Suprapubic skin (tissue), 4 donors: ENCODE results near the gene C1orf35. TPM values are rescaled to one million over a fixed set of nuclear protein-coding genes. Genes with fewer than 3 reads are reported as not detected.

Source experiments
- DNase-seq, 2 donors: peaks; one replicate each; pipeline ENCODE4 v3.0.0-alpha.2; 2019; ENCODE audit warnings: low spot score in 2 of 2
- H3K27ac ChIP-seq: fragments of 200-600 bp; sonication (generic); one replicate; pipeline ENCODE4 v1.5.1; 2019
- H3K27me3 ChIP-seq: fragments of 200-600 bp; sonication (generic); one replicate; pipeline ENCODE4 v1.5.1; 2019
- H3K36me3 ChIP-seq: fragments of 200-600 bp; sonication (generic); one replicate; pipeline ENCODE4 v1.5.1; 2019
- H3K4me1 ChIP-seq: fragments of 200-600 bp; sonication (generic); one replicate; pipeline ENCODE4 v1.5.1; 2019
- H3K4me3 ChIP-seq: fragments of 200-600 bp; sonication (generic); one replicate; pipeline ENCODE4 v1.5.1; 2019; ENCODE audit warnings: mild to moderate bottlenecking
- H3K9me3 ChIP-seq: fragments of 200-600 bp; sonication (generic); one replicate; pipeline ENCODE4 v1.5.1; 2019
- CTCF ChIP-seq, 2 donors: fragments of 200-600 bp in 1 of 2; fragments of 450-650 bp in 1 of 2; sonication (generic) in 1 of 2; IDR thresholded peaks; one replicate each; pipeline ENCODE4 v1.5.1; 2016 to 2019; ENCODE audit warnings: antibody characterized with exemption in 2 of 2, mild to moderate bottlenecking in 1 of 2, moderate library complexity in 1 of 2
- EP300 ChIP-seq: sonication (generic); formaldehyde crosslinking; IDR thresholded peaks from one replicate; pipeline ENCODE4 v1.6.1; 2017; ENCODE audit warnings: antibody characterized with exemption
- POLR2A ChIP-seq, 2 donors: fragments of 450-650 bp; IDR thresholded peaks; one replicate each; pipeline ENCODE4 v1.6.1; 2017; ENCODE audit warnings: antibody characterized with exemption in 2 of 2, mild to moderate bottlenecking in 2 of 2, moderate library complexity in 2 of 2
- POLR2AphosphoS5 ChIP-seq, 3 donors: sonication (generic); formaldehyde crosslinking; IDR thresholded peaks; one replicate each; pipeline ENCODE4 v1.6.1; 2017; ENCODE audit warnings: antibody characterized with exemption in 3 of 3
- WGBS: methylation state at CpG from one replicate; pipeline ENCODE4 v1.1.5; 2018; 5-methylcytosine and 5-hydroxymethylcytosine counted together
- total RNA-seq, 4 donors: library from RNA; depleted of rRNA; stranded (reverse); fragments of >200 nt; gene quantifications; one replicate each; pipeline ENCODE4 v1.1.0, GENCODE V29; 2016

The C1orf35 gene
- total RNA-seq, 4 donors from 2014 or later = 10.6 to 32.3 (median 17.1) TPM

- Histone ChIP-seq H3K4me1 (peaks cover 31% of the 10 kb centered on the region), H3K9me3 (peaks cover 3% of the 10 kb centered on the region), H3K36me3 (peaks cover 41% of the 10 kb centered on the region), H3K27me3 (no peaks in the 10 kb centered on the region), H3K4me3 (no peak overlapping the region), H3K27ac (no peak overlapping the region)
- TF ChIP-seq POLR2AphosphoS5 (IDR thresholded peaks at IDR 0.05) (no peak), CTCF (IDR thresholded peaks at IDR 0.05) (no peak), EP300 (no peak), POLR2A (IDR thresholded peaks at IDR 0.05) (no peak)
- peak; percentile 67 to 78 for DNase-seq
- WGBS = 88% methylated on average over 33 of the region's 34 CpGs
These were observed 5.6 kb downstream of the C1orf35 start for GRCh38 chr1:228097333-228098081.

- TF ChIP-seq EP300 (no peak), POLR2A (IDR thresholded peaks at IDR 0.05) (no peak), POLR2AphosphoS5 (IDR thresholded peaks at IDR 0.05) (no peak), CTCF (IDR thresholded peaks at IDR 0.05) (no peak)
- peaks cover 3% of the 10 kb centered on the region for H3K9me3 ChIP-seq
- H3K27ac ChIP-seq = no peak overlapping the region
- H3K4me1 ChIP-seq = peaks cover 29% of the 10 kb centered on the region
- H3K27me3 ChIP-seq = no peaks in the 10 kb centered on the region
- peaks cover 41% of the 10 kb centered on the region for H3K36me3 ChIP-seq
- WGBS = 95% methylated on average over 9 of the region's 13 CpGs
- H3K4me3 ChIP-seq = no peak overlapping the region
- DNase-seq = peak; percentile 50 to 77
These were observed 6.5 kb downstream of the C1orf35 start for GRCh38 chr1:228096416-228097332.

- H3K36me3 ChIP-seq = peaks cover 41% of the 10 kb centered on the region
- no peak overlapping the region for H3K27ac ChIP-seq
- whole genome bisulfite sequencing = 88% methylated on average over 7 of the region's 8 CpGs
- H3K4me3 ChIP-seq = no peak overlapping the region
- TF ChIP-seq CTCF (IDR thresholded peaks at IDR 0.05) (no peak), EP300 (no peak), POLR2AphosphoS5 (IDR thresholded peaks at IDR 0.05) (no peak), POLR2A (IDR thresholded peaks at IDR 0.05) (no peak)
- peaks cover 31% of the 10 kb centered on the region for H3K4me1 ChIP-seq
- peak; percentile 43 to 44 for DNase-seq
- H3K9me3 ChIP-seq = peaks cover 3% of the 10 kb centered on the region
- H3K27me3 ChIP-seq = no peaks in the 10 kb centered on the region
These were observed 7.2 kb downstream of the C1orf35 start for GRCh38 chr1:228095938-228096337.

GRCh38 chr1:228095161-228095560, 8.0 kb downstream of the C1orf35 start:
- TF ChIP-seq POLR2AphosphoS5 (IDR thresholded peaks at IDR 0.05) = no peak
- no peak for TF ChIP-seq POLR2A (IDR thresholded peaks at IDR 0.05)
- no peak for TF ChIP-seq EP300
- TF ChIP-seq CTCF (IDR thresholded peaks at IDR 0.05) = no peak
- H3K27ac ChIP-seq = no peak overlapping the region
- no peak overlapping the region for H3K4me3 ChIP-seq
- peaks cover 39% of the 10 kb centered on the region for H3K36me3 ChIP-seq
- H3K4me1 ChIP-seq = peaks cover 36% of the 10 kb centered on the region
- 96% methylated on average over 3 of the region's 4 CpGs for WGBS
- DNase-seq = peak; percentile 26 to 32
- peaks cover 3% of the 10 kb centered on the region for H3K9me3 ChIP-seq
- no peaks in the 10 kb centered on the region for H3K27me3 ChIP-seq
